Measurements from ENCODE around the gene CCL7.

The CCL7 gene

DNA sequence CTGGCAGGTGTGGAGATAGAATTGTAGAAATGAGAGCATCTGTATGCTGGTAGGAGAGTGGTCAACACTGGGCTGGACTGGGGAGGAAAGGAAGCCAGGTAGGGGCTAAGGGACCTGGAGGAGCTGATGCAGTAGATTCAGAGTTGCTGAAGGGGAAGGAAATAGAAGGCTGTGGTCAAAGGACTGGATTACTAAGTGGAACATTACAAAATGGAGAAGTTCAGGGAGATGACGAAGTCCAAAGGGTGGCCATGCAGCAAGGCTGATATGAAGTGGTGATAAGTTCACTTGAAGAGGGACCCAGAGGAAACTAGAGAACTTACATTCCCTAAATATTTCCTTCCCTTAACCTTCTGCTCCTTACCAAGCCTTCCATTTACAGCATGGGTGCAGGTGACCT lies 23.6 kb upstream of the CCL7 start:
- DNase-seq: no peak
- no peaks in the 10 kb centered on the region for H3K27me3 ChIP-seq (replicated peaks; ENCODE audit: control insufficient read depth, insufficient read depth, low read length, poor library complexity, severe bottlenecking)
- H3K4me1 ChIP-seq (ENCODE audit: control insufficient read depth, insufficient read depth, low read length, poor library complexity, severe bottlenecking): no peaks in the 10 kb centered on the region
- H3K4me3 ChIP-seq (ENCODE audit: insufficient read depth, low read depth, low read length, poor library complexity, severe bottlenecking): no peak overlapping the region
- no peaks in the 10 kb centered on the region for H3K36me3 ChIP-seq (ENCODE audit: control insufficient read depth, insufficient read depth, low read length)
- no peaks in the 10 kb centered on the region for H3K9me3 ChIP-seq (ENCODE audit: control insufficient read depth, low read length)
- H3K27ac ChIP-seq (ENCODE audit: insufficient read depth, low read length, poor library complexity, severe bottlenecking): no peak overlapping the region

DNA sequence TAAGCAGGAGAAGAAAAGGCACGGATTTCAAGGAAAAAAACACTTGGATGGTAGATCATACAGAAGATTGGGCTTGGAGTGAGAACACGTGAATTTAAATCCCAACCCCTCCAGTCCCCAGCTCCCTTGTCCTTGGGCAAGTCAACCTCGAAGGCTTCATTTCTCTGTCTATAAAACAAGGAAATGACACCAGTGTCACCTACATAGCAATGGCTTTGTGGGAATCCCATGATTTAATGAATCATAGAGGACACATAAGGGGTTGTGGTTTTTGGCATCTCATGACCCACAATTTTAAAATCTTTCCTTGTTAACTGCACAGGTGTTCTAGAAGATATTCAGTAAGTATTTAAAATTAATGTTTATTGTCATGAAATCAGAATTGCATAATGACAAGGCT lies 23.1 kb upstream of the CCL7 start:
- Histone ChIP-seq H3K27ac (ENCODE audit: insufficient read depth, low read length, poor library complexity, severe bottlenecking) (no peak overlapping the region), H3K4me1 (ENCODE audit: control insufficient read depth, insufficient read depth, low read length, poor library complexity, severe bottlenecking) (no peaks in the 10 kb centered on the region)
- DNase-seq: no peak

DNA sequence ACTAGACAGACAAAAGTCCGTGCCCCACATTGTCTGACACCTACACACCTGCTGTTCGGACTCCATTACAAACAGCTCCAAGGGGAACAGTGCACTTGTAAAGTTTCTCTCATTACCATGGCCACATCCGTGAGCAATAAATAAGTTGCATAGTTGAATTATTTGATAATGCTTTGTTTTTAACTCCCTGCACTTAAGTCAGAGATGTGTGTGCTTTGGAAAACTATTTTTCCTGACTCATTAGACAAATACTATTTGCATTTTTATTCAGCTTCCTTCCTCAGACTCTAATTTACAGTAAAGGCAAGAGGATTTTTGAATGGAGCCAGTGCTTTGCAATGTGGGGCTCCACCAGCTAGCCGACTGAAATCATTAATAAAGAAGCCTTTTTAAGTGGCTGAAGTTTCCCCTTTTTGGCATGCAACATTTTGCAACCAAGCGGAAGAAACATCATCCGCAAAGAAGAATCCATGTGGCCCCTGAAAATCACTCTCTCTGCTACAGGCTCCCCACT lies 21.5 kb upstream of the CCL7 start:
- Histone ChIP-seq H3K27me3 (replicated peaks; ENCODE audit: control insufficient read depth, insufficient read depth, low read length, poor library complexity, severe bottlenecking) (no peaks in the 10 kb centered on the region), H3K4me3 (ENCODE audit: insufficient read depth, low read depth, low read length, poor library complexity, severe bottlenecking) (no peak overlapping the region), H3K9me3 (ENCODE audit: control insufficient read depth, low read length) (no peaks in the 10 kb centered on the region), H3K36me3 (ENCODE audit: control insufficient read depth, insufficient read depth, low read length) (no peaks in the 10 kb centered on the region), H3K27ac (ENCODE audit: insufficient read depth, low read length, poor library complexity, severe bottlenecking) (no peak overlapping the region), H3K4me1 (ENCODE audit: control insufficient read depth, insufficient read depth, low read length, poor library complexity, severe bottlenecking) (no peaks in the 10 kb centered on the region)
- no peak for DNase-seq

More for the DNA sequence above, 23.1 kb upstream of the CCL7 start:
- Histone ChIP-seq H3K27me3 (replicated peaks; ENCODE audit: control insufficient read depth, insufficient read depth, low read length, poor library complexity, severe bottlenecking) (no peaks in the 10 kb centered on the region), H3K4me3 (ENCODE audit: insufficient read depth, low read depth, low read length, poor library complexity, severe bottlenecking) (no peak overlapping the region), H3K9me3 (ENCODE audit: control insufficient read depth, low read length) (no peaks in the 10 kb centered on the region), H3K36me3 (ENCODE audit: control insufficient read depth, insufficient read depth, low read length) (no peaks in the 10 kb centered on the region)

DNA sequence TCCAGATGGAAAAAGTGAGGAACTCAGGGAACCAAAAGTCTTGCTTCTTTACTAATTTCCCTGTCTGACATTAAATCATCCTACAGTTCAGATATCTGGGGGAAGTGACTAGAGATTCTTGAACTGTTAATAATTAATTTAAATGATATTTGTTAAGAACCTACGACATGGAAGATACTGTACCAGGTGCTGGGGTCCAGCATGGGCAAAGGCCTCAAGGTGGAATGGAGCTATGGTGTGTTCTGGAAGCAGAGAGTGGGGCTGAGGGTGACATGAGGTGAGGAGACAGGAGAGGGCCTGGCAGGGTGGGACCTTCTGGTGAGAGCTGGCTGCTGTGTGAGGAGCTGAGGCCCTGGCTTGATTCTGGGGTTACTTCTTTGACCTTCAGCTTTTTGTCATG lies 21.0 kb upstream of the CCL7 start:
- no peaks in the 10 kb centered on the region for H3K4me1 ChIP-seq (ENCODE audit: control insufficient read depth, insufficient read depth, low read length, poor library complexity, severe bottlenecking)
- H3K36me3 ChIP-seq (ENCODE audit: control insufficient read depth, insufficient read depth, low read length): no peaks in the 10 kb centered on the region
- no peak overlapping the region for H3K27ac ChIP-seq (ENCODE audit: insufficient read depth, low read length, poor library complexity, severe bottlenecking)
- no peaks in the 10 kb centered on the region for H3K9me3 ChIP-seq (ENCODE audit: control insufficient read depth, low read length)
- H3K4me3 ChIP-seq (ENCODE audit: insufficient read depth, low read depth, low read length, poor library complexity, severe bottlenecking): no peak overlapping the region
- H3K27me3 ChIP-seq (replicated peaks; ENCODE audit: control insufficient read depth, insufficient read depth, low read length, poor library complexity, severe bottlenecking): no peaks in the 10 kb centered on the region
- no peak for DNase-seq

DNA sequence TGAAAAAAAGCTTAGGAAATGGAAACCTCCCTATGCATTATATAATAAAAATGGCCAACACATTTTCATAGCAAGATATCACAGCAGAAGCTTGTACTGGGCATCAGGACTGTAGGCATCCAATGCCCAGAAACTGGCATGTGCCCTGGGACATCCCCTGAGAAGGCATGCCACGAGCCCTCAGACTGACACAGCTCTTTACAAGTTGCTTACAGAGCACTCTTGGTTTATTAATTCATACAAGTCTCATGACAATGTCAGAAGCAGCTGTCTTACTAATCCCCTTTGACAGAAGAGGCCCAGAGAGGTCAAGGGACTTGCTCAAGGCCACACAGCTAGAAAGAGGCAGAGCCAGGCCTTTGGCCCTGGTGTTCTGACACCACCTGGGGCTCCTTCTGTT lies 20.5 kb upstream of the CCL7 start:
- Histone ChIP-seq H3K9me3 (ENCODE audit: control insufficient read depth, low read length) (no peaks in the 10 kb centered on the region), H3K27me3 (replicated peaks; ENCODE audit: control insufficient read depth, insufficient read depth, low read length, poor library complexity, severe bottlenecking) (no peaks in the 10 kb centered on the region), H3K27ac (ENCODE audit: insufficient read depth, low read length, poor library complexity, severe bottlenecking) (no peak overlapping the region), H3K4me1 (ENCODE audit: control insufficient read depth, insufficient read depth, low read length, poor library complexity, severe bottlenecking) (no peaks in the 10 kb centered on the region), H3K4me3 (ENCODE audit: insufficient read depth, low read depth, low read length, poor library complexity, severe bottlenecking) (no peak overlapping the region), H3K36me3 (ENCODE audit: control insufficient read depth, insufficient read depth, low read length) (no peaks in the 10 kb centered on the region)
- DNase-seq: no peak

DNA sequence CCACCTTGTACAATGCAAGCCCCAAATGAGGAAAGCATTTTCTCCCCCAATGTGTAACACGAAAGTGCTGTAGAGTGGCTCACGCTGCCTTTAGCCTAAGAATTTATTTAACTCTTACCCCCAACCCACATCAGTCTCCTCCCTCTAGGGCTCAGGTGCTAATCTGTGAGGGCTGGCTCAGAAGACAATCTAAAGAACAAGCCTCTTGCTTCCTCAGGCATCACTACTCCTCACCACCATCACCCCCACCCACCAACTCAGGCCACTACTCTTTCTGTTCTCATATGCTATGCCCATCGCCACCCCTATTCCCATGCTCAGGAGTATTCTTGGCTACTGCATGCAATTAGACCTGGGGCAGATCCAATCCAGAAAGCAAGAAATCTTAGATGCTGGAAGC lies 18.8 kb upstream of the CCL7 start:
- H3K9me3 ChIP-seq (ENCODE audit: control insufficient read depth, low read length): no peaks in the 10 kb centered on the region
- H3K27me3 ChIP-seq (replicated peaks; ENCODE audit: control insufficient read depth, insufficient read depth, low read length, poor library complexity, severe bottlenecking): no peaks in the 10 kb centered on the region
- DNase-seq: no peak
- no peaks in the 10 kb centered on the region for H3K4me1 ChIP-seq (ENCODE audit: control insufficient read depth, insufficient read depth, low read length, poor library complexity, severe bottlenecking)
- H3K27ac ChIP-seq (ENCODE audit: insufficient read depth, low read length, poor library complexity, severe bottlenecking): no peak overlapping the region
- H3K4me3 ChIP-seq (ENCODE audit: insufficient read depth, low read depth, low read length, poor library complexity, severe bottlenecking): no peak overlapping the region
- H3K36me3 ChIP-seq (ENCODE audit: control insufficient read depth, insufficient read depth, low read length): no peaks in the 10 kb centered on the region

DNA sequence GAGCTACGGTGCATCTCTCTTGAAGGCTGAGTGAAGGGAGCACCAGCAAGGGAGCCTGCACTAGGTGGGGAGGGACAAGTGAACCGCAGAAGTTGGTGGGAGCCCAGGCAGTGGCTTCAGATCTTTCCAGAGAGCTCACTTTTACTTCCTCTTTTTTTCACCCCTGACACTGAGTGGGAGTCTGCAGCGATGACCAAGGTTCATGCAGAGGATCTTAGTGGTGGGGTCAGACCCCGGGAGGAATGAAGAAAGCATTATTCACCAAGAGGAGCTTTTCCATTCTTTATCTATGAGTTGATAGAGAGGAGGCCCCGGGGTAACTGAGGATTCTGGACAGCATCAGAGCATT lies 18.0 kb upstream of the CCL7 start:
- no peaks in the 10 kb centered on the region for H3K36me3 ChIP-seq (ENCODE audit: control insufficient read depth, insufficient read depth, low read length)
- no peak for DNase-seq
- H3K4me1 ChIP-seq (ENCODE audit: control insufficient read depth, insufficient read depth, low read length, poor library complexity, severe bottlenecking): no peaks in the 10 kb centered on the region
- H3K27me3 ChIP-seq (replicated peaks; ENCODE audit: control insufficient read depth, insufficient read depth, low read length, poor library complexity, severe bottlenecking): no peaks in the 10 kb centered on the region
- no peak overlapping the region for H3K27ac ChIP-seq (ENCODE audit: insufficient read depth, low read length, poor library complexity, severe bottlenecking)
- H3K4me3 ChIP-seq (ENCODE audit: insufficient read depth, low read depth, low read length, poor library complexity, severe bottlenecking): no peak overlapping the region
- H3K9me3 ChIP-seq (ENCODE audit: control insufficient read depth, low read length): no peaks in the 10 kb centered on the region

DNA sequence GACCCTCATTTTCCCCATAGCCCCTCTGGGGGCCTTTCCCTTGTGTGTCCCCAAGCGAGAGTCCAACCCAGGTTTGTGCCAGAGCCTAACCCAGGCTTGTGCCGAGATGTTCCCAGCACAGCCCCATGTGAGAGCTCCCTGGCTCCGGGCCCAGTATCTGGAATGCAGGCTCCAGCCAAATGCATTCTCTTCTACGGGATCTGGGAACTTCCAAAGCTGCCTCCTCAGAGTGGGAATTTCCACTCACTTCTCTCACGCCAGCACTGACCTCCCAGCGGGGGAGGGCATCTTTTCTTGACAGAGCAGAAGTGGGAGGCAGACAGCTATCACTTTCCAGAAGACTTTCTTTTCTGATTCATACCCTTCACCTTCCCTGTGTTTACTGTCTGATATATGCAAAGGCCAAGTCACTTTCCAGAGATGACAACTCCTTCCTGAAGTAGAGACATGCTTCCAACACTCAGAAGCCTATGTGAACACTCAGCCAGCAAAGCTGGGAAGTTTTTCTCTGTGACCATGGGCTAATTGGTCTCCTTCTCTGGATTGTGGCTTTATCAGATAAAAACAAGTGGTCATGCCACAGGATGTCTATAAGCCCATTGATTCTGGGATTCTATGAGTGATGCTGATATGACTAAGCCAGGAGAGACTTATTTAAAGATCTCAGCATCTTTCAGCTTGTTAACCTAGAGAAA lies 17.4 kb upstream of the CCL7 start:
- no peaks in the 10 kb centered on the region for H3K36me3 ChIP-seq (ENCODE audit: control insufficient read depth, insufficient read depth, low read length)
- no peaks in the 10 kb centered on the region for H3K4me1 ChIP-seq (ENCODE audit: control insufficient read depth, insufficient read depth, low read length, poor library complexity, severe bottlenecking)
- no peaks in the 10 kb centered on the region for H3K27me3 ChIP-seq (replicated peaks; ENCODE audit: control insufficient read depth, insufficient read depth, low read length, poor library complexity, severe bottlenecking)
- H3K4me3 ChIP-seq (ENCODE audit: insufficient read depth, low read depth, low read length, poor library complexity, severe bottlenecking): no peak overlapping the region
- H3K9me3 ChIP-seq (ENCODE audit: control insufficient read depth, low read length): no peaks in the 10 kb centered on the region
- H3K27ac ChIP-seq (ENCODE audit: insufficient read depth, low read length, poor library complexity, severe bottlenecking): no peak overlapping the region
- no peak for DNase-seq

DNA sequence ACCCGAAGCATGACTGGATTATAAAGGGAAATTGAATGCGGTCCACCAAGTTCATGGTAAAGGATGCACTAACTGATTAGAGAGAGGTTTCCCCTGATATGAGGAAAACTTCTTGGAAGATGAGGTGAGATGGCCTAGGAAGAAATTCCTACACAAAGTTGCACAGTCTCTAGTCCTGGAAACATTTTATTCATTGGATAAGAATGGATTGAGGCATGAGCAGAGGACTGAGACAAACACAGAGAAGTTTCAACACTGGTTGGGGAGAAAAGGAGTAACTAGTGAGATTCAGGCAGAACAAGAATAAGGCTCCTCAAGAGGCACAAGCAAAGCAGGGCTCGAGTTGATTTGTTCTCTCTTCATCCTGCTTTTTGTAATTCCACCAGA lies 16.9 kb upstream of the CCL7 start:
- Histone ChIP-seq H3K36me3 (ENCODE audit: control insufficient read depth, insufficient read depth, low read length) (no peaks in the 10 kb centered on the region), H3K27ac (ENCODE audit: insufficient read depth, low read length, poor library complexity, severe bottlenecking) (no peak overlapping the region), H3K27me3 (replicated peaks; ENCODE audit: control insufficient read depth, insufficient read depth, low read length, poor library complexity, severe bottlenecking) (no peaks in the 10 kb centered on the region), H3K4me3 (ENCODE audit: insufficient read depth, low read depth, low read length, poor library complexity, severe bottlenecking) (no peak overlapping the region), H3K9me3 (ENCODE audit: control insufficient read depth, low read length) (no peaks in the 10 kb centered on the region), H3K4me1 (ENCODE audit: control insufficient read depth, insufficient read depth, low read length, poor library complexity, severe bottlenecking) (no peaks in the 10 kb centered on the region)
- DNase-seq: no peak

DNA sequence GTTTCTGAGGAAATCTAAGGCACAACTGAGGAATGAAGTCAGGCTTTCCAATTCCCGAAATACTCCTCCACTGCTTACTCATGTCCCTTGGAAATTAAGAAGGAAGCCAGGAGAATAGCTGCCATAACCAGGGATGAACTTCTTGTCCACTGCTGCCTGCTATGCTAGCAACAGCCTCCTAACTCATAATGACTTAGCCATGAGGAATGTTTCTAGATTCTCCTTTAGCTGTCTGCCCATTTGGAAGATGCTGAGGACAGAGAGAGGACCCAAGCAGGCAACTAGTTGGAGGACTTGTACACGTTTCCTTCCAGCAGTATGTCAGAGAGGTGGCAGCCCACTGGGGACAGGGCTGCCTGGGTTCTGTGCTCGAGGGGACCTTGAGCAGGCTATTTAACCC lies 15.9 kb upstream of the CCL7 start:
- no peak for DNase-seq
- H3K4me1 ChIP-seq (ENCODE audit: control insufficient read depth, insufficient read depth, low read length, poor library complexity, severe bottlenecking): no peaks in the 10 kb centered on the region
- no peak overlapping the region for H3K4me3 ChIP-seq (ENCODE audit: insufficient read depth, low read depth, low read length, poor library complexity, severe bottlenecking)
- no peaks in the 10 kb centered on the region for H3K36me3 ChIP-seq (ENCODE audit: control insufficient read depth, insufficient read depth, low read length)
- no peak overlapping the region for H3K27ac ChIP-seq (ENCODE audit: insufficient read depth, low read length, poor library complexity, severe bottlenecking)
- H3K27me3 ChIP-seq (replicated peaks; ENCODE audit: control insufficient read depth, insufficient read depth, low read length, poor library complexity, severe bottlenecking): no peaks in the 10 kb centered on the region
- no peaks in the 10 kb centered on the region for H3K9me3 ChIP-seq (ENCODE audit: control insufficient read depth, low read length)
